Smooth muscle cell (in vitro differentiated cells): ENCODE data around the gene ITPR1. TPM values are rescaled to one million over a fixed set of nuclear protein-coding genes. Genes with fewer than 3 reads are reported as not detected.

Experiments used
- DNase-seq: peaks from one replicate; lab custom pipeline; 2025; ENCODE audit not compliant: unreplicated experiment; lab: John Stamatoyannopoulos, UW
- H2AFZ ChIP-seq: fragments of 200-600 bp; sonication (generic); 2 replicates; pipeline ENCODE4 v1.6.0; 2016; ENCODE audit warnings: antibody characterized with exemption, low read depth, mild to moderate bottlenecking
- H3F3A ChIP-seq: fragments of 200-600 bp; sonication (generic); 2 replicates; pipeline ENCODE4 v1.6.0; 2017; ENCODE audit warnings: antibody characterized with exemption, low read depth
- H3K27ac ChIP-seq: fragments of 200-600 bp; sonication (generic); 2 replicates; pipeline ENCODE4 v1.5.1; 2016; ENCODE audit warnings: low read depth, mild to moderate bottlenecking
- H3K27me3 ChIP-seq: fragments of 200-600 bp; sonication (generic); 2 replicates; pipeline ENCODE4 v1.6.1; 2016; ENCODE audit warnings: low read depth, mild to moderate bottlenecking
- H3K36me3 ChIP-seq: fragments of 200-600 bp; sonication (generic); 2 replicates; pipeline ENCODE4 v1.5.1; 2016; ENCODE audit warnings: low read depth
- H3K4me1 ChIP-seq: fragments of 200-600 bp; sonication (generic); 2 replicates; pipeline ENCODE4 v1.5.1; 2016; ENCODE audit warnings: low read depth
- H3K4me2 ChIP-seq: fragments of 200-600 bp; sonication (generic); 2 replicates; pipeline ENCODE4 v1.6.0; 2016; ENCODE audit warnings: mild to moderate bottlenecking
- H3K4me3 ChIP-seq: fragments of 200-600 bp; sonication (generic); 2 replicates; pipeline ENCODE4 v1.5.1; 2016; ENCODE audit warnings: mild to moderate bottlenecking
- H3K79me2 ChIP-seq: fragments of 200-600 bp; sonication (generic); 2 replicates; pipeline ENCODE4 v1.6.0; 2016; ENCODE audit warnings: low read depth, mild to moderate bottlenecking
- H3K9ac ChIP-seq: fragments of 200-600 bp; sonication (generic); 2 replicates; pipeline ENCODE4 v1.6.0; 2016; ENCODE audit warnings: low read depth
- H3K9me3 ChIP-seq: fragments of 200-600 bp; sonication (generic); replicated peaks from 2 replicates; pipeline ENCODE4 v1.5.1; 2016; ENCODE audit warnings: low read depth
- H4K20me1 ChIP-seq: fragments of 200-600 bp; sonication (generic); 2 replicates; pipeline ENCODE4 v1.6.0; 2016; ENCODE audit warnings: low read depth
- WGBS: methylation state at CpG from one replicate; pipeline ENCODE4 v1.1.7; 2016; ENCODE audit warnings: low lambda C conversion rate; 5-methylcytosine and 5-hydroxymethylcytosine counted together
- polyA plus RNA-seq: library from polyadenylated mRNA; unstranded; fragments of >200 nt; fragmentation: Nextera tagmentation; extraction: Ambion mirVana; gene quantifications from 2 replicates; pipeline ENCODE4 v1.2.1, GENCODE V29; 2016
- total RNA-seq: library from RNA; depleted of rRNA; stranded (reverse); fragments of >200 nt; gene quantifications from 2 replicates; pipeline ENCODE4 v1.2.3, GENCODE V29; 2014
- TF ChIP-seq, protein P1 (sequence below): fragments of 200-600 bp; sonication (generic); IDR thresholded peaks from 2 replicates; pipeline ENCODE4 v1.5.1; 2017; ENCODE audit warnings: borderline replicate concordance, mild to moderate bottlenecking, antibody characterized with exemption; ENCODE audit not compliant: insufficient read depth, poor library complexity, severe bottlenecking

ITPR1 gene
- total and polyA plus RNA-seq, 2 experiments from 2014 or later, result 16.4 to 28.6 TPM

DNA sequence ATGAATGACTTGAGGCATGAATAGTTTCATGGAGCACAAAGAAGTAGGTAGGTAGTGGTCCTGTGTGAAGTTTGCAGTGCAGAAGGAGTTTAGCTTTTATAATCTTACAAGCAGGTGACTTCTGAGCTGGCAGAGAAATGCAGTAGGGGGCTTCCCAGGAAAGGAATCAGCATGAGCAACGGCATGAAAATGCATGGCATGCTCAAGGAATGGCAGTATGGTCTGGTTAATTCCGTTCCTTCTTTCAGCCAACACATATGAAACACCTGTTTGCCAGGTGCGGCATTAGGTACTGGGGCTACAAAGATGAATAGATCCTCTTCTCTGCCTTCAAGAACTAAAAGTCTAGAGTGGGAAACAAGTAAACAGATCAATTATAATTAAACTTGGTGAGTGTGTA, 348.1 kb downstream of the ITPR1 start:
- Histone ChIP-seq H3K9ac (peak overlapping the region; percentile 73), H3K27ac (peak overlapping the region; percentile 95), H3F3A (peaks cover 11% of the 10 kb centered on the region), H2AFZ (no peak overlapping the region), H3K4me2 (peak overlapping the region; percentile 75), H3K27me3 (no peaks in the 10 kb centered on the region), H3K9me3 (no peaks in the 10 kb centered on the region), H3K4me1 (peaks cover 11% of the 10 kb centered on the region), H3K4me3 (no peak overlapping the region), H4K20me1 (no peaks in the 10 kb centered on the region), H3K36me3 (no peaks in the 10 kb centered on the region), H3K79me2 (no peaks in the 10 kb centered on the region)
- TF ChIP-seq, protein P1, sequence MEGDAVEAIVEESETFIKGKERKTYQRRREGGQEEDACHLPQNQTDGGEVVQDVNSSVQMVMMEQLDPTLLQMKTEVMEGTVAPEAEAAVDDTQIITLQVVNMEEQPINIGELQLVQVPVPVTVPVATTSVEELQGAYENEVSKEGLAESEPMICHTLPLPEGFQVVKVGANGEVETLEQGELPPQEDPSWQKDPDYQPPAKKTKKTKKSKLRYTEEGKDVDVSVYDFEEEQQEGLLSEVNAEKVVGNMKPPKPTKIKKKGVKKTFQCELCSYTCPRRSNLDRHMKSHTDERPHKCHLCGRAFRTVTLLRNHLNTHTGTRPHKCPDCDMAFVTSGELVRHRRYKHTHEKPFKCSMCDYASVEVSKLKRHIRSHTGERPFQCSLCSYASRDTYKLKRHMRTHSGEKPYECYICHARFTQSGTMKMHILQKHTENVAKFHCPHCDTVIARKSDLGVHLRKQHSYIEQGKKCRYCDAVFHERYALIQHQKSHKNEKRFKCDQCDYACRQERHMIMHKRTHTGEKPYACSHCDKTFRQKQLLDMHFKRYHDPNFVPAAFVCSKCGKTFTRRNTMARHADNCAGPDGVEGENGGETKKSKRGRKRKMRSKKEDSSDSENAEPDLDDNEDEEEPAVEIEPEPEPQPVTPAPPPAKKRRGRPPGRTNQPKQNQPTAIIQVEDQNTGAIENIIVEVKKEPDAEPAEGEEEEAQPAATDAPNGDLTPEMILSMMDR, result no peak
- WGBS, result 60% methylated on average over 3 of the region's 3 CpGs
- DNase-seq, result no peak

GRCh38 chr3:4841776-4842440, 348.8 kb downstream of the ITPR1 start:
- no peaks in the 10 kb centered on the region for H3K9me3 ChIP-seq
- H3K4me2 ChIP-seq, result peak overlapping the region; percentile 75
- no peak overlapping the region for H3K4me3 ChIP-seq
- no peaks in the 10 kb centered on the region for H3K79me2 ChIP-seq
- 25% methylated on average over 3 of the region's 3 CpGs for WGBS
- H3K27ac ChIP-seq, result peak overlapping the region; percentile 95
- H3K4me1 ChIP-seq, result peaks cover 11% of the 10 kb centered on the region
- no peaks in the 10 kb centered on the region for H4K20me1 ChIP-seq
- H3K27me3 ChIP-seq, result no peaks in the 10 kb centered on the region
- H3F3A ChIP-seq, result peaks cover 11% of the 10 kb centered on the region
- no peak for DNase-seq
- peak overlapping the region; percentile 73 for H3K9ac ChIP-seq
- TF ChIP-seq, protein P1, result no peak
- H3K36me3 ChIP-seq, result no peaks in the 10 kb centered on the region
- peak overlapping the region; percentile 26 for H2AFZ ChIP-seq

DNA sequence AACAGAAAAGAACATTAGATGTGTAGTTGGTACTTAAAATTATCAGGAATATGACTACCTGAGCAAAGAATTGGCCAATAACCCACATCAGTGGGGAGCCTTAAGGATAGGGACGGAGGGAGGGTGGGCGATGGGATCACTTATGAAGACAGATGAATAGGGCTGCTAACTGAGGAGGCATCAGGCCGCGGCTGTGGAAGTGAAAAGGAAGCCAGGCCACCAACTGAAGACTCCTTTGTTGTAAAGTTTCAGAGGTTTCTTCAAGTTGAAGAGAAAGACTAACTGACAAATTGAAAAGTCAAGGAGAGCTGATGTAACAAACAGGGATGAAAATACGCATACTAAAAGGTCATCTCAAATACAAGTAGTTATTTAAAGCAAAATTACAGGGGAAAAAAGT, 350.5 kb downstream of the ITPR1 start:
- H3K4me1 ChIP-seq, result peaks cover 11% of the 10 kb centered on the region
- no peak for DNase-seq
- no peaks in the 10 kb centered on the region for H3K79me2 ChIP-seq
- no peaks in the 10 kb centered on the region for H3K9me3 ChIP-seq
- H3K9ac ChIP-seq, result no peak overlapping the region
- H4K20me1 ChIP-seq, result no peaks in the 10 kb centered on the region
- H3K36me3 ChIP-seq, result no peaks in the 10 kb centered on the region
- no peak overlapping the region for H2AFZ ChIP-seq
- no peak overlapping the region for H3K4me3 ChIP-seq
- TF ChIP-seq, protein P1, result no peak
- no peak overlapping the region for H3K4me2 ChIP-seq
- WGBS, result 94% methylated on average over 5 of the region's 5 CpGs
- H3K27me3 ChIP-seq, result no peaks in the 10 kb centered on the region
- H3F3A ChIP-seq, result peaks cover 11% of the 10 kb centered on the region
- H3K27ac ChIP-seq, result no peak overlapping the region

DNA sequence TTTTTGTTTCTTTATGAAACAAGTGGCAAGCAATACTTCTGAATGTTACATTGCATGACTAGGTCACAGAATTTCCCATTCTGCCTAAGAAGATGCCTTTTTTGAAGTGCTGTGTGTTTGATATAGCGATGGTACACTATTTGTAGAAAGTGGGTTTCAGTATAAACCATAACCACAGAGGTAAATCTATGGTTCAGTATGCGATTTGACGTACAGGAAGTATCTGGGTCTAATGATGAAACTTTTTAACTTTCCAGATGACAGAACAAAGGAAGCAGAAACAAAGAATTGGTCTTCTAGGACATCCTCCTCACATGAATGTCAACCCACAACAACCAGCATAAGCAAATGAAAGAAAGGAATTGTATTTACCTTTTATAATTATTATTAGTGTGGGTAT, 352.7 kb downstream of the ITPR1 start:
- Histone ChIP-seq H3K27me3 (no peaks in the 10 kb centered on the region), H4K20me1 (no peaks in the 10 kb centered on the region), H3K4me2 (no peak overlapping the region), H3F3A (peaks cover 11% of the 10 kb centered on the region), H2AFZ (no peak overlapping the region), H3K4me1 (peaks cover 11% of the 10 kb centered on the region), H3K27ac (no peak overlapping the region), H3K4me3 (no peak overlapping the region), H3K9ac (no peak overlapping the region), H3K79me2 (no peaks in the 10 kb centered on the region), H3K9me3 (no peaks in the 10 kb centered on the region), H3K36me3 (no peaks in the 10 kb centered on the region)
- DNase-seq, result no peak
- TF ChIP-seq, protein P1, result no peak
- WGBS, result 95% methylated on average over 3 of the region's 3 CpGs
